GM12873 (cell line): ENCODE results near the gene FXYD5.

Experiments used
- TF ChIP-seq, protein P1 (sequence below): IDR thresholded peaks from 2 replicates; pipeline ENCODE4 v1.5.1; 2012; ENCODE audit warnings: low read depth, mild to moderate bottlenecking, moderate library complexity, low read length, control low read depth; ENCODE audit not compliant: insufficient read depth; ENCODE audit errors: missing control alignments

The FXYD5 gene

DNA sequence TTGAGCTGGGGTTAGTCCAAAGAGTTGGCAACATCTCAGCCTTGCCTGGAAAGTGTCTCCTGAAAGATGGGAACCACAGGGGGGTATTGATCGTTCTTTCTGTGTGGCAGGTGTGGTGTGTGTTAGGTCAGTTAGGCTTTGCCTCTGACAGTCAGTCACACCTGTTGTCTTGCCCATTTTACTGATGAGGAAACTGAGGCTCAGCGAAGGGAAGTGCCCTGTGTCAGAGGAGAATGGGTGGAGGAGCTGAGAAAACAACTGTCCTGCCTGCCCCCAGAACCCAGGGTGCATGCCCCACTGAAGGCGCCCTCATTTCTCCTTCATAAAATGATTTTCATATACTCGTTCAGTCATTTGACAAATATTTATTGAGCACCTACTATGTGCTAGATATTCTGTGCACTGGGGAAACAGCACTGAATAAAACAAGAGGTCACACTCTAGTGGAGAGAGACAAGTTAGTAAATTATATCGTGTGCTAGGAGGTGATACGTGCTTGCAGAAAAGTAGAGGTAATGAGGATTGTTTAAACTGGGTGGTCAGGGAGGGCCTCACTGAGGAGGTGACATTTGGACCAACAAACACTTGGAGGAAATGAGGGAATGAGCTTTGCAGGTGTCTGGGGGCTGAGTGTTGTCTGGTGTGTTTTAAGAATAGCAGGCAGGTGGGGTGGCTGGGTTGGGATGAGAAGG lies 1.6 kb downstream of the FXYD5 start:
- TF ChIP-seq, protein P1, sequence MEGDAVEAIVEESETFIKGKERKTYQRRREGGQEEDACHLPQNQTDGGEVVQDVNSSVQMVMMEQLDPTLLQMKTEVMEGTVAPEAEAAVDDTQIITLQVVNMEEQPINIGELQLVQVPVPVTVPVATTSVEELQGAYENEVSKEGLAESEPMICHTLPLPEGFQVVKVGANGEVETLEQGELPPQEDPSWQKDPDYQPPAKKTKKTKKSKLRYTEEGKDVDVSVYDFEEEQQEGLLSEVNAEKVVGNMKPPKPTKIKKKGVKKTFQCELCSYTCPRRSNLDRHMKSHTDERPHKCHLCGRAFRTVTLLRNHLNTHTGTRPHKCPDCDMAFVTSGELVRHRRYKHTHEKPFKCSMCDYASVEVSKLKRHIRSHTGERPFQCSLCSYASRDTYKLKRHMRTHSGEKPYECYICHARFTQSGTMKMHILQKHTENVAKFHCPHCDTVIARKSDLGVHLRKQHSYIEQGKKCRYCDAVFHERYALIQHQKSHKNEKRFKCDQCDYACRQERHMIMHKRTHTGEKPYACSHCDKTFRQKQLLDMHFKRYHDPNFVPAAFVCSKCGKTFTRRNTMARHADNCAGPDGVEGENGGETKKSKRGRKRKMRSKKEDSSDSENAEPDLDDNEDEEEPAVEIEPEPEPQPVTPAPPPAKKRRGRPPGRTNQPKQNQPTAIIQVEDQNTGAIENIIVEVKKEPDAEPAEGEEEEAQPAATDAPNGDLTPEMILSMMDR: no peak

DNA sequence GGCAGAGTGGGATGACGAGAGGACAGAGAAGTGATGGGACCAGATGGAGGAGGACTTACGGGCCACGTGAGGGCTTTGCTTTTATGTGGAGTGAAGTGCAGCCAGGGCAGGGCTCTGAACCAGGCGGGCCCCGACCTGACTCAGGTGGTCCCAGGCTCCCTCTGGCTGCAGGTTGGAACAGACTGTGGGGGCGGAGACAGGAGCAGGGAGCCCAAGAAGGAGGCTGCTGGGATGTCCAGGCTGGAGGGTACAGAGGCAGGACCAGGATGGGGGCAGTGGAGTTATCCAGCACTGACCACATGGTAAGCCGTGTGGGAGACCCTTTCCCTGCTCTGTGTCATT lies 2.1 kb downstream of the FXYD5 start:
- TF ChIP-seq, protein P1: no peak

DNA sequence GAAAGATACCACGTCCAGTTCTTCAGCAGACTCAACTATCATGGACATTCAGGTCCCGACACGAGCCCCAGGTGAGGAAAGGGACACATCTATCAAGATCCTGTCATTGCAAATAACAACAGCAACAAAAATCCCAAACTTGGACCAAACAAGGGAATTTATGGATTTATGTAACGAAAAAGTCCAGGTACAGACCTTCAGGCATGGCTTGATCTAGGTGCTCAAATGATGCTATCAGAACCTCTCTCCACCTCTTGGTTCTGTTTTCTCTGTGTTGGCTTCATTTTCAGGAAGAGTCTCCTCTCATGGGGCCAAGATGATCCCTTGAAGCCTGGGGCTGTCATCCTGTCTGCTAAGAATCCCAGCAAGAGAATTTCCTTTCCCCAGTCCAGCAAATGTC lies 2.9 kb downstream of the FXYD5 start:
- TF ChIP-seq, protein P1: no peak

DNA sequence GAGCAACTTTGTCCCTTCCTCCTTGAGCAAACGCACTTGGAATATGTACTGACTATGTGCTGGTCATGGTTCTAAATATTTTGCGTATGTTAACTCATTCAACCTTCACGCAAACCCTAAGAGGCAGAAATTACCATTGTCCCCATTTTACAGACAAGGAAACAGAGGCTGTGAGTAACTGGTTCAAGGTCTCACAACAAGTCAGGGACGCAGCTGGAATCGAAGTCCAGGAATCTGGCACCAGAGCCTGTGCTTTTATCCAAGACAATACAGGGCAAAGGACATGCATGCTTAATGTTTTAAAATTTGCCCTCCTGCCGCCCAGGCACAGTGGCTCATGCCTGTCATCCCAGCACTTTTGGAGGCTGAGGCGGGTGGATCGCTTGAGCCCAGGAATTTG lies 5.1 kb downstream of the FXYD5 start:
- TF ChIP-seq, protein P1: no peak

DNA sequence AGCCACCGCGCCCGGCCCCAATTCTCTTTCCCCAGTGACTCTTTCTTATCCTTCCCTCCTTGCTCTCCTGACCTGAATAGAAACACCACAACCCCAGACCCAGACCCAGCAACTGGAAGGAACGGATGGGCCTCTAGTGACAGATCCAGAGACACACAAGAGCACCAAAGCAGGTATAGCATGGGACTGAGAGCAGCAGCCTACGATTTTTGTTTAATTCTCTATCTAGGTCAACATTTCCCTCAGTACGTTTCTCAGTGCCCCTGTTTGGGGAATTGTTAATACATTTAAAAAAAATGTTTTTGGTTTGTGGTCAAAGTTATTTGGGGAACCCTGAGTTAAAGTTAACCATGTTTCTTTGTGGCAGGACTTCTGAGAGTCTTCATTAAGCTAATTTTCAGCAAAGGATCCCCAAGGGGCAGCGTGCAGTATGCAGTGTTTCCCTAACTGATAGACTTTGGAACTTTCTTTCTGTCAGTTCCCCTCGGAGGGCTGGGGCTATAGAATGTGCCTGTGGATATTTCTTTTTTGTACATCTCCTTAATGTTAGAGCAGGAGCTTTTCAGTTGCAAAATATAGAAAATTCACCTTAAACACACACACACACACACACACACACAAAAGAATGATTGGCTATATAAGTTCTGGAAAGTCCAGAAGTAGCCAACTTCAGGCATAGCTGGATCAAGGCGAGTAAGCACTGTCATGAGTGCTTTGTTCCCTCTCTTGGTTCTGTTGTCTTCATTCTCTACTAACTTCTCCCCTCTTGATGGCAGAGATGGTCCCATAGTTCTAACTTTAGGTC lies 6.3 kb downstream of the FXYD5 start:
- TF ChIP-seq, protein P1: no peak

DNA sequence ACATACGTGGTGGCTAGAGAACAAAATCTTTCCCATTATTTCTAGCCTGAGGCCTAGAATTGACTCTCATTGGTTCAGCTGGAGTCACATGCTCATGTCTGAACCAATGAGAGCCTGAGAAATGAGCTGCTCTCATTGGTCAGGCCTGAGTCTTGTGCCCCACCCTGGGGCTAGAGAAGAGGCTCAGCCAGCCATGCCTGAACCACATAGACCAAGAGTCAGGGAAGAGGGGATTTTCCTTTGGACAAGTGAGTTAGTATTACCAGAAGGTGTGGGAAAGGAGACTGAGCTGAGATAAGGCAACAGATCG lies 6.9 kb downstream of the FXYD5 start:
- TF ChIP-seq, protein P1: no peak

DNA sequence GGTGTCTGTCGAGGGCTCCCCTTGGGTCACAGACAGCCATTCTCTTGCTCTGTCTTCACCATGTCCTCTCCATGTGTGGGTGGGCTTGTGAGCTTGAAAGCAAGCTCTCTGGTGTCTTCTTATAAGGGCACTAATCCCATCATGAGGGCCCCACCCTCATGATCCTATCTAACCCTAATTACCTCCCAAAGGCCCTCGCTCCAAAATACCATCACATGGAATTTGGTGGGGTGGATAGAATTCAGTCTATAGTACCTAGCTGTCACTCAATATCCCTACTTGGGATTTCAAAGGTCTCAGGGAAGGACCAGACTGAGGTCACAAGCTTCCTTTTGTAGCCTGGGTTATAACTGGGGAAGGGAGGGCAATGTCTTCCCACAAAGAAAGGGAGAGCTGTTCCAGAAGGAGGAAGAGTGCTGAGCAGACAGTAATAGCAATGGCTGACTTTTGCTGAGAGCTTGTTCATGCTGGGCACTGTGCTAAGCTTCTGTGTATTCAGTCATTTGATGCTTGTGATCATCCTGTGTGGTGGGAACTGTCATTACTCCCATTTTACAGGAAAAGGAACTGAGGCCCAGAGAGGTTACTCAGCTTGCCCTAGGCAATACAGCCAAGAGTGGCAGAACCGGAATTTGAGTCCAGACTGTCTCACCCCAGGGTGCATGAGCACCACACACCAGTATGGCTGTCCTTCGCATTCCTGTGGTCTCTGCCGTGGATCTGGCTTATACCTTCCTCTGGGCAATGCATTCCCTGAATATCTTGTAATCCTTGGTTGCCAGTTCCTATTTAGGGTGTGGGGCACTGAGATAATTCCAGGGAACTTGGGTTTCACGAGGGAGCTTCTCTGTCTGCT lies 8.2 kb downstream of the FXYD5 start:
- TF ChIP-seq, protein P1: no peak
